Neural cell (in vitro differentiated cells): Measurements from ENCODE around the gene SPDYC. TPM values are rescaled to one million over a fixed set of nuclear protein-coding genes. Genes with fewer than 3 reads are reported as not detected.

ENCODE experiments used
- H2AFZ ChIP-seq: fragments of 200-600, 300-800 bp; sonication (generic), shearing (Covaris generic); 2 replicates; pipeline ENCODE4 v1.6.0; 2014; ENCODE audit warnings: low read depth, mild to moderate bottlenecking, antibody characterized with exemption, low read length, moderate library complexity
- H3F3A ChIP-seq: fragments of 200-600 bp; shearing (Covaris generic); 2 replicates; pipeline ENCODE4 v1.6.1; 2016; ENCODE audit warnings: mild to moderate bottlenecking, moderate library complexity, mixed read lengths, antibody characterized with exemption, low read length; ENCODE audit not compliant: insufficient read depth, poor library complexity, severe bottlenecking
- H3K27ac ChIP-seq: fragments of 200-600, 300-800 bp; sonication (generic), shearing (Covaris generic); 2 replicates; pipeline ENCODE4 v1.5.1; 2014; ENCODE audit warnings: mild to moderate bottlenecking, low read length, moderate library complexity
- H3K27me3 ChIP-seq: fragments of 300-800, 200-600 bp; sonication (generic), shearing (Covaris generic); 2 replicates; pipeline ENCODE4 v1.6.0; 2014; ENCODE audit warnings: mild to moderate bottlenecking, low read depth, low read length, moderate library complexity; ENCODE audit not compliant: insufficient read depth
- H3K36me3 ChIP-seq: fragments of 300-800, 200-600 bp; sonication (generic), shearing (Covaris generic); 2 replicates; pipeline ENCODE4 v1.5.1; 2014; ENCODE audit warnings: mild to moderate bottlenecking, antibody characterized with exemption, low read length, moderate library complexity; ENCODE audit not compliant: insufficient read depth
- H3K4me2 ChIP-seq: fragments of 300-800, 200-600 bp; sonication (generic), shearing (Covaris generic); 2 replicates; pipeline ENCODE4 v1.6.0; 2014; ENCODE audit warnings: mild to moderate bottlenecking, low read length
- H3K4me3 ChIP-seq: fragments of 300-800, 200-600 bp; sonication (generic), shearing (Covaris generic); 2 replicates; pipeline ENCODE4 v1.5.1; 2014; ENCODE audit warnings: mild to moderate bottlenecking, low read length, moderate library complexity
- H3K79me2 ChIP-seq: fragments of 200-600 bp; shearing (Covaris generic); replicated peaks from 2 replicates; pipeline ENCODE4 v1.6.0; 2014; ENCODE audit warnings: mild to moderate bottlenecking, low read length, moderate library complexity; ENCODE audit not compliant: insufficient read depth
- H3K9ac ChIP-seq: fragments of 300-800, 200-600 bp; sonication (generic), shearing (Covaris generic); 2 replicates; pipeline ENCODE4 v1.6.1; 2016; ENCODE audit warnings: mild to moderate bottlenecking, low read length, mixed read lengths
- H3K9me2 ChIP-seq: fragments of 200-600 bp; shearing (Covaris generic); 2 replicates; pipeline ENCODE4 v1.6.1; 2016; ENCODE audit warnings: mild to moderate bottlenecking, low read length, mixed read lengths; ENCODE audit not compliant: insufficient read depth
- H3K9me3 ChIP-seq: fragments of 200-600, 300-800 bp; sonication (generic), shearing (Covaris generic); 2 replicates; pipeline ENCODE4 v1.6.1; 2016; ENCODE audit warnings: mild to moderate bottlenecking, mixed run types, low read length, moderate library complexity, mixed read lengths
- H4K20me1 ChIP-seq: fragments of 200-600 bp; shearing (Covaris generic); 2 replicates; pipeline ENCODE4 v1.6.1; 2016; ENCODE audit warnings: mild to moderate bottlenecking, mixed run types; ENCODE audit not compliant: insufficient read depth
- CTCF ChIP-seq: fragments of 450-650 bp; IDR thresholded peaks from 2 replicates; pipeline ENCODE4 v1.5.1; 2014; ENCODE audit warnings: antibody characterized with exemption, mild to moderate bottlenecking, moderate library complexity; ENCODE audit not compliant: poor library complexity, severe bottlenecking
- EP300 ChIP-seq: fragments of 450-650 bp; conservative IDR thresholded peaks from 2 replicates; pipeline ENCODE4 v1.6.1; 2014; ENCODE audit warnings: antibody characterized with exemption, mild to moderate bottlenecking, moderate library complexity; ENCODE audit not compliant: poor library complexity, severe bottlenecking
- EZH2 ChIP-seq: fragments of 200-600, 300-800 bp; shearing (Covaris generic), sonication (generic); IDR thresholded peaks from 2 replicates; pipeline ENCODE4 v1.6.1; 2014; ENCODE audit warnings: antibody characterized with exemption, low read length, borderline replicate concordance, mild to moderate bottlenecking; ENCODE audit not compliant: insufficient read depth, poor library complexity, severe bottlenecking
- MXI1 ChIP-seq: fragments of 450-650 bp; conservative IDR thresholded peaks from 2 replicates; pipeline ENCODE4 v1.6.1; 2014; ENCODE audit warnings: antibody characterized with exemption, mild to moderate bottlenecking; ENCODE audit not compliant: poor library complexity, severe bottlenecking
- POLR2AphosphoS5 ChIP-seq: IDR thresholded peaks from 2 replicates; pipeline ENCODE4 v1.6.1; 2012
- RAD21 ChIP-seq: fragments of 450-650 bp; conservative IDR thresholded peaks from 2 replicates; pipeline ENCODE4 v1.6.1; 2014; ENCODE audit warnings: antibody characterized with exemption, mild to moderate bottlenecking, moderate library complexity
- SMC3 ChIP-seq: fragments of 450-650 bp; conservative IDR thresholded peaks from 2 replicates; pipeline ENCODE4 v1.6.1; 2014; ENCODE audit warnings: antibody characterized with exemption, mild to moderate bottlenecking, moderate library complexity; ENCODE audit not compliant: poor library complexity
- TAF1 ChIP-seq: IDR thresholded peaks from 2 replicates; pipeline ENCODE4 v1.6.1; 2012; ENCODE audit warnings: low read depth
- polyA plus RNA-seq: library from polyadenylated mRNA; depleted of rRNA; stranded (reverse); fragments of >200 nt; gene quantifications from 2 replicates; pipeline ENCODE4 v1.2.3, GENCODE V29; 2014
- TF ChIP-seq, protein P1 (sequence below): IDR thresholded peaks from 2 replicates; pipeline ENCODE4 v1.6.1; 2012; ENCODE audit warnings: borderline replicate concordance

The SPDYC gene
- polyA plus RNA-seq, 1 donor from 2014 or later: not detected

- no peaks in the 10 kb centered on the region for H3F3A ChIP-seq
- no peak overlapping the region for H2AFZ ChIP-seq
- H3K9me2 ChIP-seq: no peaks in the 10 kb centered on the region
- no peaks in the 10 kb centered on the region for H3K36me3 ChIP-seq
- no peak overlapping the region for H3K4me2 ChIP-seq
- no peaks in the 10 kb centered on the region for H3K9me3 ChIP-seq
- H4K20me1 ChIP-seq: no peaks in the 10 kb centered on the region
- H3K27me3 ChIP-seq: no peaks in the 10 kb centered on the region
- no peak overlapping the region for H3K9ac ChIP-seq
- no peaks in the 10 kb centered on the region for H3K79me2 ChIP-seq
- no peak overlapping the region for H3K4me3 ChIP-seq
- no peak for TF ChIP-seq EP300
- TF ChIP-seq MXI1: no peak
- TF ChIP-seq RAD21: no peak
- no peak for TF ChIP-seq TAF1
- TF ChIP-seq, protein P1, sequence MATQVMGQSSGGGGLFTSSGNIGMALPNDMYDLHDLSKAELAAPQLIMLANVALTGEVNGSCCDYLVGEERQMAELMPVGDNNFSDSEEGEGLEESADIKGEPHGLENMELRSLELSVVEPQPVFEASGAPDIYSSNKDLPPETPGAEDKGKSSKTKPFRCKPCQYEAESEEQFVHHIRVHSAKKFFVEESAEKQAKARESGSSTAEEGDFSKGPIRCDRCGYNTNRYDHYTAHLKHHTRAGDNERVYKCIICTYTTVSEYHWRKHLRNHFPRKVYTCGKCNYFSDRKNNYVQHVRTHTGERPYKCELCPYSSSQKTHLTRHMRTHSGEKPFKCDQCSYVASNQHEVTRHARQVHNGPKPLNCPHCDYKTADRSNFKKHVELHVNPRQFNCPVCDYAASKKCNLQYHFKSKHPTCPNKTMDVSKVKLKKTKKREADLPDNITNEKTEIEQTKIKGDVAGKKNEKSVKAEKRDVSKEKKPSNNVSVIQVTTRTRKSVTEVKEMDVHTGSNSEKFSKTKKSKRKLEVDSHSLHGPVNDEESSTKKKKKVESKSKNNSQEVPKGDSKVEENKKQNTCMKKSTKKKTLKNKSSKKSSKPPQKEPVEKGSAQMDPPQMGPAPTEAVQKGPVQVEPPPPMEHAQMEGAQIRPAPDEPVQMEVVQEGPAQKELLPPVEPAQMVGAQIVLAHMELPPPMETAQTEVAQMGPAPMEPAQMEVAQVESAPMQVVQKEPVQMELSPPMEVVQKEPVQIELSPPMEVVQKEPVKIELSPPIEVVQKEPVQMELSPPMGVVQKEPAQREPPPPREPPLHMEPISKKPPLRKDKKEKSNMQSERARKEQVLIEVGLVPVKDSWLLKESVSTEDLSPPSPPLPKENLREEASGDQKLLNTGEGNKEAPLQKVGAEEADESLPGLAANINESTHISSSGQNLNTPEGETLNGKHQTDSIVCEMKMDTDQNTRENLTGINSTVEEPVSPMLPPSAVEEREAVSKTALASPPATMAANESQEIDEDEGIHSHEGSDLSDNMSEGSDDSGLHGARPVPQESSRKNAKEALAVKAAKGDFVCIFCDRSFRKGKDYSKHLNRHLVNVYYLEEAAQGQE: no peak
- TF ChIP-seq SMC3: no peak
- TF ChIP-seq EZH2: no peak
- no peak for TF ChIP-seq CTCF
- H3K27ac ChIP-seq: no peak overlapping the region
These were observed 17.9 kb upstream of the SPDYC start for GRCh38 chr11:65152122-65152521.

DNA sequence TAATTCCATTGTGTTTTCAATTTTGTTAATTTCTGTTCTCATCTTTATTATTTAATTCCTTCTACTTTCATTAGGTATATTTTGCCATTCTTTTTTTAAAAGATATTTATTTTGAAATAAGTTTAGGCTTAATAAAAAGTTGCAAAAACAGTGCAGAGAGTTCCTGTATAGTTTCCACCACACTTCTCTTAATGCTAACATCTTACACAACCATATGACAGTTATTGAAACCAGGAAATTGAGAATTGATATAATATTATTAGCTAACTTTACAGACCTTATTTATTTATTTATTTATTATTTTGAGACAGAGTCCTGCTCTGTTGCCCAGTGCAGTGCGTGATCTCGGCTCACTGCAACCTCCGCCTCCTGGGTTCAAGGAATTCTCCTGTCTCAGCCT, 13.8 kb upstream of the SPDYC start:
- H3F3A ChIP-seq: no peaks in the 10 kb centered on the region
- TF ChIP-seq EZH2: no peak
- TF ChIP-seq, protein P1: no peak
- TF ChIP-seq SMC3: no peak
- no peak for TF ChIP-seq POLR2AphosphoS5
- TF ChIP-seq TAF1: no peak
- no peak for TF ChIP-seq RAD21
- no peak for TF ChIP-seq MXI1
- no peak for TF ChIP-seq EP300
- TF ChIP-seq CTCF: no peak
- H2AFZ ChIP-seq: no peak overlapping the region
- no peaks in the 10 kb centered on the region for H3K9me2 ChIP-seq
- H3K9me3 ChIP-seq: no peaks in the 10 kb centered on the region
- no peak overlapping the region for H3K4me2 ChIP-seq
- no peak overlapping the region for H3K9ac ChIP-seq
- no peaks in the 10 kb centered on the region for H4K20me1 ChIP-seq
- H3K4me3 ChIP-seq: no peak overlapping the region
- H3K27me3 ChIP-seq: no peaks in the 10 kb centered on the region
- no peaks in the 10 kb centered on the region for H3K79me2 ChIP-seq
- H3K27ac ChIP-seq: no peak overlapping the region
- no peaks in the 10 kb centered on the region for H3K36me3 ChIP-seq
